ENCODE results near the gene PMEPA1.

The PMEPA1 gene

DNA sequence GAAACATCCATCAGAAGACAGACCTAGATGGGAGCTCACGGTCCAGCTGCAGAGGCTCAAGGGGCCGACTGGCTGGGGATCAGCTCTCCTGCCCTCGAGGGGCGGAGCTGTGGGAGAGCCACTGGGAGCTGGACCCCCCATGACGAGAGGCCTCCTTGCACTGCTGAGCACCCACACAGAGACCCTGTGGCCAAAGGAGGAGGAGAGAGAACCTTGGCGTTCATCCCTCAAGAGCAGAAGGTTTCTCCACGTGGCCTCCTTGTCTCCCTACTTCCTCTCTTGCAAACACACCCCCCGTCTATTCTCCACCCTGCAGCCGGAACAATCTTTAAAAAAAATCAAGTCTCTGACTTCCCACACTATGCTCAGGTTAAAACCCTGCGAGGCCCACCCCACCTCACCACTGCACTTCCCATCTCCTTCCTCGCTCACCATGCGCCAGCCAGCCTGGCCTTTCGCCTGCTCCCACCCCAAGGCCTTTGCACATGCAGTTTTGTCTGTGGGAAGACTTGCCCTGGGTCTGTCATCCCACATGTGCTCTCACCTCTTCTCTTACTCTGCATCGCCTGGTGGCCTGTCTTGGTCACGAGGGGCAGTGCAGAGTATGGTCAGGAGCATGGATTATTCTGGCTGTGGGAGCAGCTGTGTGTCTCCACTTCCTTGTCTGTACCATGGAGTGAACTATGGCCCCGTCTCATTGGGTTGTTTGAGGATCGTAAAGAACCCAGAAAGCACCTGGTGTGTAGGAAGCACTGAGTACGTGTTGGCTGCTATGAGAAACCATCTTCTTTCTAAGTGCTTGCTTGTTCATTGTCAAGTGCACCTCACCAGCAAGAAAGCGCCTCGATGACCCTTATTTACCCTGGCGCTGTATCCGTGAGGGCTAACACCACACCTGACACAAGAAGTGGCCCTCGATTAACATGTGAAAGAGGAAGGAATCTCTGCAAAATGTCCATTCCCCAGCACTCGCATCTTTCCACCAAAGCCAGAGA is 32.9 kb downstream of the PMEPA1 start:
- DNase-seq (ENCODE audit: low read depth) = no peak

DNA sequence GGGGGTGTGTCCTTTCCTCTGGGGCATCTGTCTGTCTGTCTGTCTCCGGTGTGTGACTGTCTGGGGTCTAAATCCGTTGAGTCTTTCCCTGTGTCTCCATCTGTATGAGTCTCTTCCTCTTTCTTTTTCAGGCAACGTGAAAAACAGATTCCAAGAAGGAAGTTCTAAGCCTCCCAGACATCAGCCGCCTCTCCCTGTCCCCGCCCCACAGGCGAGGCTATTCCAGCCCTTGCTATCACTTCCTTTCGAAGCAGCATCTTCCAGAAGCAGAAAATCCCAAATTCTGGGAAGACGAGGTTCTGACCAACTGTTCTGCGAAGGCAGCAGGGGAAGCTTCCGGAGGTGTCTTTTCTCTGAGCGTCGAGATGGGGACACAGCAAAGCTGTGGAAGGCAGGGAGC is 34.0 kb downstream of the PMEPA1 start:
- no peak for DNase-seq (ENCODE audit: low read depth)

DNA sequence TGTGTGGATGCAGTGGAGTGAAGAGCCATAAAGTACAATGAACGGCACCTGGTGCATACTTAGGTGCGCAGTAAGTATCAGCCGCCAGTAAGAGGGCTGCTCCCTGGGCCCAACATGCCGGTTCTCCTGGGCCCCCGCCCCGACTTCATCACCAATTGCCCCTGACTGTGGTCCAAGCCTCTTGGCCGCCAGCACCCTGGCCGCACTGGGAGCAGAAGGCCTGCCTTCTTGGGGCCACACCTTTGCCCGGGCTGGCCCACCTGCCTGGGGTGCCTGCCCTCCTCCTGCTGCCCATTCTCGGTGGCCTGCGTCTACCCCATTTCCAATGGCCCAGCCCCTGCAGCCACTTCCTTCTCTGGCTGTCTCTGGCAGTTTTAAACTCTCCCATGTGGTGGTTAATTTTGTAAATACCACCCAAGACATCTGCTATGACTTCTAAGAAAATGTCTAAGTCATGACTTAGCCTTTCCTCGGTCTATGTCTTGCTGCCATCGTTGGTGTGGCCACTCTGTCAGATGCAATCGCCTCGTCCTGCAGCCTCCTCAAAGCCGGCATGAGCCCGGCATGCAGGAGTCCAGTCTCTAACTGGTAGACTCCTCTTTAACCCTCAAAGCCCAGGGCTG is 36.8 kb downstream of the PMEPA1 start:
- no peak for DNase-seq (ENCODE audit: low read depth)

DNA sequence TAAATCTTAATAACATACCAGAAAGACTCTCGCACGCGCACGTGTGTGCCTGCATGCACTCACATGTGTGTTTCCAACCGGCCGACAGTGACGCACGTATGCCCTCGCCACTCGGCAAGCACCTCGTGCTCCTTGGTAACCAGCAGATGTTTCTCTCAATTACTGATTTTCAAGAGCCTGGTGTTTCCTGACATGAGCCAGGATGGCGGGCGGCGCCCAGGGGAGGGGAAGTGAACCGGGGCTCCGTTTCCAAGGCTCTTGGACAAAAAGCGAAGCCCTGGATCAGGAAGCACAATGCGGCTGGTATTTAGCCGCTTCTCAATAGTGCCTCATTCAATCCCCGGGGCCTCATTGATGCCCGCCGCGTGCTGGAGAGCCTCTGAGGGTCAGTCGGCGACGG is 37.7 kb downstream of the PMEPA1 start:
- DNase-seq (ENCODE audit: low read depth) = no peak

DNA sequence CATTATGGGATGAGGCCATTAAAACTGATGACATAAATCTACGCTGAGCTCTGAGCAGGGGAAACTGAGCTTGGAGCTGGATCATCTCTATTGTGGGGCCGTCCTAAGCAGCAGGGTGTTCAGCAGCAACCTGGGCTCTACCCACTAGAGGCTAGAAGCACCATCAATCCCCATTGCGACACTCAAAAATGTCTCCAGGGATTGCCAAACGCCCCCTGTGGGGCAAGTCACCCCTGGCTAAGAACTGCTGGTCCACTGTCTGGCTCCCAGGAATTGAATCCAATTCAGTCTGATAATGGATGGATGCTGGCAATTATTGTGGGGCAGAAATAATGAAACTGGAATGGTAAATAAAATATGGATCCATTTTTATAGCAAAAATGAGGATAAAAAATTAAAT is 38.2 kb downstream of the PMEPA1 start:
- DNase-seq (ENCODE audit: low read depth) = no peak

DNA sequence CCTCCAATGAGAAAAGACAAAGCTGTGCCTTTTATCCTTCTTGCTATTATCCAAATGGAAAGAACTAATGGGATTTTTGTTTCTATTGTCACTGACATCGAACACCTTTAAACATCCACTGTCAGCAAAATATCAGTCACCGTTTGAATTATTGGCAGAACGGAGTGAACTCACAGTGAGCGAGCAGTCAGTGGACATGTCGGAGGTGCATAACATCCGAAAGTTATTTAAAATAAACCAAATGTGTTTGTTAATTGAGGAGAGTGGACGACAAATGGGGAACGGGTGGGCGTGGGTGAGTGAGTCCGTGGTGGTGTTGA is 38.8 kb downstream of the PMEPA1 start:
- no peak for DNase-seq (ENCODE audit: low read depth)

DNA sequence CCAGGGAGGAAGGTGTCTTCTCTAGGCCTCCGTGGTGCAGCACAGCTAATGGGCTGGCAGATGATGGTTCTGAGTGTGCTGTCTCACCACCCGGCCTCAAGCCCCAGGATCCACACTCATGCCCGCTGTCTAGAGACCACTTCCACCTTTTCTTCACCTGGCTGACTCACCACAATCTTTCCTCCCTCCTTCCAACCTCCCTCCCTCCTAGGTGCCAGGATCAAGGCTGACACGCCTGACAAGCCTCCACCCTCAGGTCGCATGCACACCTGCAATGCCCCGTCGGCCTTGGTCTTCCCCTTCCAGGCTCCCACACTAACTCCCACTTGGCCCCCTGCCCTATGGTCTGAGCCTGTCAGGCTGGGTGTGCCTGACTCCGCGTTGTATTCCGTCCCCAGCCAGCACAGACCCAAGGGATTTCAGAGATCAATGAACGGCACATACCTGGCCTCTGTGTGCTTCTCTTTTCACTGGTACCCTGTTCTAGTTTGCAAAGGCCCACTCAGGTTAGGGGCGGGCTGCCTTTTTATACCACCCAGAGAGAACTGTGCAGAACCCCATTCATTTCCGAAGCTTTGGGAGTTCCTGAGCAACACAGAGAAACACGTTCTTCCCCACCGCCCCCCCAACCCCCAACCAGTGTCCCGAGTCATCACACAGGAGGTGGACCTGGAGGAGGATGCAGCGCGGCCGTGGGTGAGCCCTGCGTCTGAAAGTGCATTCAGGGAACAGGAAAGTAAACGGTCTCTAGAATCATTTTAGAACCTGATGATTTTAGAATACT is 39.3 kb downstream of the PMEPA1 start:
- no peak for DNase-seq (ENCODE audit: low read depth)

DNA sequence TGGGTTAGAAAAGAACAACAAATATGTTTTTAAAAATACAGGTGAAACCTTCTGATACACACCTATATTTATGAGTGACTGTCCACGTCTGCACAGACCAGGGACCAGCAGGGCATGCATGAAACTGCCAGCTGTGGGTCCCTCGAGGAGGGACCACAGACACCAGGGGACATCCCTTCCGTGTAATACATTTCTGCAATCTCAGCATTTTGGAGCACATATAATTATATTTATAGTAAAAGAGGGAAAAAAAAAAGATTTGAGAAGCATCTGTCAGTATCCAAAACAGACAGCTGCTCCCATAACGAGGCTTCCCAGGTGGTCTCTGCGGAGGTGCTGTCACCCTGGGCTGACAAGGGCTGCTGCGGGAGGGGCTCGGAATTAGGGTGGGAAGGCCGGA is 40.2 kb downstream of the PMEPA1 start:
- no peak for DNase-seq (ENCODE audit: low read depth)

DNA sequence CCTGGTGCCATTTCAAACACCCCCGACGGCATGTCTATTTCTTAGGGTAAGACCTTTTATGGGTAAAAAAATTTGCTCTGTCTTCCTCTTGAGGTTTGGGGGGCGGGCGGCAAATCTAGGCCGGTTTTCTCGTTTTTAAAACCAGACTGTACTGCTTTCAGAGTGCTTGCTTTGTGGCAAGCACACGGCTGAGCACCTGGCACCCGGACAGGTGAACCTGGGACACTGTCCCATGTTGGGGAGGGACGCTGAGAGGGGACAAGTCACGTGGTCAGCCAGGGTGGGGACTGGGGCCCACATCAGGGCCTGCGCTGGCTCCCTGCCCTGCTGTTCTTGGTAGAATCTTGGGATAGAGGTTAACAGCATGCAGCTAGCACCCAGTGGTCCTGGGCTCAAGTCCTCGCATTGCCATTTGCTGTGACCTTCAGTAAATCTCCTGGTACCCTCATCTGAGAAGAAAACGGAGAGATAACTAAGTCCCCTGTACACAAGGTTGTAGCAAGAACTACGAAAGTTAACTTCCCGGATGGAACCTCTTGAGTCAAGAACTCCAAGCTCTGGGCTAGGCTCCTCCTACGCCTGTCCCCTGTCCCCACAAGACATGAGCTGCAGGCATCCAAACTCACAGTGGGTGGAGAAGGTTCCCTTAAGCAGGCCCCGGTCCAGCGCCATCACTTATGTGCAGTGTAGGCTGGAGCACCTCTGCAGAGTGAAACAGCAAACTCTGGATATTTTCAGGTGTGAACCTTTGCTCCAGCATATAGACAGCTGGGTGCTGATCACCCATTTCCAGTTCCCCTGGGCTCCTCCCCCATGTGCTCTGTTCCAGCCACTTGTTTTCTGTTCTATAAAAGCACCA is 41.7 kb downstream of the PMEPA1 start:
- no peak for DNase-seq (ENCODE audit: low read depth)

DNA sequence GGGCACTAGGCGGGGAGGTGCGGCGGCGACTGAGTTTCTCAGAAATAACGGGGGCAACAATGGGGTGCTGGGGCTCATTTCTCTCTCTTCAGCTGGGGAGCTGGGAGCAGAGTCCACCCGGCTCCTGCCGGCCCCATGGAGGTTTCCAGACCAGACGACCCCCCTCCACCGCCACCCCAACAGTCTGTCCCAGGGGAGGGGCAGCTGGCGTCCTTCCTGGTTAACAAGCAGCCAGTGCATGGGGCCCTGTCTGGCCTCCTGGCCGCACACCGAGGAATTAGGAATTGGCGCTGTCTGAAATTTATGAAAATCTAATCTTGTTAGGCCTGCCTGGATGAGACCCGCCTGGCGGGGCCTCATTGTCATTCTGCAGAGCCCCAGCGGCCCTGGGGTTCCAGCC is 42.4 kb downstream of the PMEPA1 start:
- no peak for DNase-seq (ENCODE audit: low read depth)

DNA sequence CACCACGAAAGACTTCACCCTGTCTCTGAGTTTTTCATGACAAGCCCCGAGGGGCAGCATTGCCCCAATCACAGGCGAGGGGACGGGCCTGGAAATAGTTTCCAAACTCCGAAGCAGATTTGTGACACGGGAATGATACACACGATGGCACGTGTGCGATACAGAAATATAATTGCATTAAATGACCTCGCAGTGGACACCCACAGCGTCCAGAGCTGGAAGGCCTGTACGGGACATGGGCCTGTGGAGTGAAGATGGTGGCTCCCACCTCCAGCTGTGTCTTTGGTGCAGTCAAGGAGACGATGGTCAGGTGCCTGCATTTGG is 43.0 kb downstream of the PMEPA1 start:
- DNase-seq (ENCODE audit: low read depth) = no peak

DNA sequence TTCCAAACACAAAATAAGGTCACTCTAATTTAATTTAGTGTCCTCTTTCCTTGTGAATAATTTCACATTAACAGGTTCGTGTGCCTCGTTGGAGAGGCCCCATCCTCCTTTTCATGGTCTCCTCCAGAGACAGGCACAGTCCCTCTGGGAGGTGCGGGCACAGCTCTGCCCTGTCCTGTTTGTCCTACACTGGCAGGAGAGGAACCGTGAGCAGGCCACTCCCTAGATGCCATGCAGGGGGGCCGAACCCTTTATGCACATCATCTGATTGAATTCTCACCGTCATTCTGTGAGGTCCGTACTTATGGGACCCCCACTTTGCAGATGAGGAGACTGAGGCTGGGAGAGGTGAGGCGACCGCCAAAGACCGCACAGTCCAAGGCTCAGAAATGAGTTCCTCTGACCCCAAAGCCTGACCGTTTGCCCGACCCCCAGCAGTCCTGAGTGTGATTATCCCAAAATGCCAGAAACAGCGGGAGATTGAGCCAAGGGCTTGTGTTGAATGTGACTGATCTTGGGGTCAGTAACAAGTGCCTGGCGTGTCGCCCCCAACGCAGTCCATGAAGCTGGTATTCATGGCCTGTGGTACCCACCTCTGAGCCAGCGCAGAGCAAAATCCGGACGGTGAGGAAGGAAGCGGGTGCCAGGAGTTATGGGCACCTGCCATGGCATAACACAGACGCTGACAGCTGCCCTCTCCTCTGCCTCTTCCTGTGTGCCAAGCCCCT is 43.5 kb downstream of the PMEPA1 start:
- no peak for DNase-seq (ENCODE audit: low read depth)

DNA sequence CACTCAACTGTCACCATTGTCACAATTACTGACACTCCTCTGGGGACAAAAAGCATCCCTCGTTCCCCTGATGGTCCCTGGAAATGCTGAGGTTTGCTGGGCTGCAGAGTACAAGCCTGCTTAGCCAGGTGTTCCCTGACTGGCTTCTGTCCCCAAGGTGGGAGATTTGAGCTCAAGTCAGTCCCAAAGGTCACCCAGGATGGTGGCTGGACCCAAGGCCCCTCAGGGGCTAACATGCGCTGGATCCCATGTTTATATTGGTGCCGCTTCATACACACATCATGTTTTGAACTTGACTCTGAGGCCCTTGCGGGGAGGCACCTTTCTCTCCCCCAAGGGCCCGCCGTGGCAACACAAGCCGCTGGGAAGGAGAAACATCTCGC is 44.2 kb downstream of the PMEPA1 start:
- DNase-seq (ENCODE audit: low read depth) = no peak

DNA sequence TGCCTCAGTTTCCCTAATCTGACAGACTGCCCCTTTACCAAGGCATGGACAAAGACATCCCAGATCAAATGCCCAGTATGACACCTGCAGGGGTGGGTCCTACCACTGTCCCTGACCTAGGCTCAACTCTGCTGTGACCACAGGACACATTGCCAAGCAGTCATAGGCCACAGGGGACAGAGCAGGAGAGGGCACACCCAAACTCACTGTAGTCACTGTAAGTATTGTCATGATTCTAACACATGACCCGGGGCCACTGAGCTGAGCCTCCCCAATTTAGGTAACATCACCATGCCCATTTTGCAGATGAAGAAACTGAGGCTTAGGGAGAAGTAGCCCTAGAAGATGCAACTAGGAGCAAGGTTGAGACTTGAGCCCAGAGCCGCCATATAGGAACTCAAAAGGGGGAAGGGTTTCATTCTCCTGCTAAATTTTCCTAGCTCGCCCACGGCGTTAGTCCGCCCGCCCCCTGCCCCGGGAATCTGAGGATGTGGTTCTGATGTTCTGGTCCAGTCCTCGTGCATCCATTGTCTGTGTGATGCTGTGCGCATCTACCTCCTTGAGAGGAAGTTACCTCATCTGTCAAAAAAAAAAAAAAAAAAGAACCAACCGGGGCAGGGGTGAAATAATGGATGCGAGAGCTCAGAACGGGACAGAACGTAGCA is 44.8 kb downstream of the PMEPA1 start:
- no peak for DNase-seq (ENCODE audit: low read depth)

DNA sequence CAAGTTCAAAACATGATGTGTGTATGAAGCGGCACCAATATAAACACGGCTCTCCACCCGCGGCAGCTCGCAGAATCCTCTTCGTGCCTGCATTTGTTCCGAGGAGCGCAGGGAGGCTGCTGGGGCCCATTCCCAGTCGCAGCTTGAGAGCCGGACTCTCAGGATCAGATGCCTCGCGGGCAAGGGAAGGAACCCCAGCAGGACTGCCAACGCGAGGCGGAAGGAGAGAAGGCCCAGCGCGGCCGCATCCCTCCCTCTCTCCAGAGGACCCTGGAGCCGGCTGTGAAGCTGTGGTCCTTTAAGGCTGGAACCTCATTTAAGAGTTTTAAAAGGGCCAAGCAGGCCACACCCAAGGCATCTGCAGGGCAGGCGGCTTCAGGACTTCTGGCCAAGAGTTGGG is 45.3 kb downstream of the PMEPA1 start:
- DNase-seq (ENCODE audit: low read depth) = no peak

DNA sequence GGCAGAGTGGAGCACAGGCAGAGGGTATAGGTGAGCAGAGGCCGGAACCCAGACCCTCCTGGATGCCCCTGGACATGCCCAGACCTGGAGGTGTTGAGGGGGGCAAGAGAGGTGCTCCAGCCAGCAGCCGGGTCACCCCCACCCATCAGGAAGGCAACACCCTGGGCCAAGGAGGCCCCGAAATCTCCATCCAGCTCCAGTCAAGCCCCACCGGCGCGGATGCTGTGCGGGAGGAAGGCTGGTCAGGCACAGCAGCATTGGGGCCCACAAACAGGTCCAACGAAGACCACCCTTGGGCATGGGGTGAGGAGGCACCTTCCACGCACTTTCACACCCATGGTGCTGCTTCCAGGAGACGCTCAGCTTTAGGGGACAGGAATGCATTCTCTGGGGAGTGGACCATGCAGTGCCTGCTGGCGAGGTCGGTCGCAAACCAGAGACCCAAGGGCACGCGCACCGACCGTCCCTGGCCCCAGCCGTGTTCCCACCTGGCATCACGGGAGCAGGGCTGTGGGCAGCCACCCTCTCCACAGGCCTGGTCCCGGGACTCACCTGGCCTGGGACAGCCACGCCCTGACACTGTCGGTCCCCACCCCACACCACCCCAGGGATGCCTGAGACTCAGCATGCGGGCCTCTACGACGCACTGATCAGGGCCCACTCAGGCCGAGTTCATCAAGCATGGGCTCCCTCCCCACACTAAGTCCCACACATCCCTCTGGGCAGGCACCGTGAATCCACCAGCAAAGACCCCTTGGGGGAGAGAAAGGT is 45.9 kb downstream of the PMEPA1 start:
- DNase-seq (ENCODE audit: low read depth) = no peak

DNA sequence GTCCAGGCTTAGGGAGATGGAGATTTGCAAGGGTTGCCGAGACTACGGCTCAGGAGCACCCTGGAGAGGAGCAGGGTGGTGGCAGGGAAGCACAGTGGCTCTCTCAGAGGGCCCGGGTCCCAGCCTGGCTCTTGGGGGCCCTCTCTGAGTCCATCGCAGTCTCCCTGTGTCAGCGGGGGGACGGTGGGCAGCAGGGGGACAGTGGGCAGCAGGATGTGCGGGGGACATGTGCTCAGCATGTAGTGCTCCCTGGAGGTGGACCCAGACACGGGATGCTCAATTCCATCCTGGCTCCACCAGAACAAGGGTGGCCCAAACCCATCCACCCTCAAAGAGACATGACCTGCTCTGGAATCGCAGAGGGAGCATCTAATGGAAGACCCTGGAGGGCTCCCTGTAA is 46.6 kb downstream of the PMEPA1 start:
- no peak for DNase-seq (ENCODE audit: low read depth)

DNA sequence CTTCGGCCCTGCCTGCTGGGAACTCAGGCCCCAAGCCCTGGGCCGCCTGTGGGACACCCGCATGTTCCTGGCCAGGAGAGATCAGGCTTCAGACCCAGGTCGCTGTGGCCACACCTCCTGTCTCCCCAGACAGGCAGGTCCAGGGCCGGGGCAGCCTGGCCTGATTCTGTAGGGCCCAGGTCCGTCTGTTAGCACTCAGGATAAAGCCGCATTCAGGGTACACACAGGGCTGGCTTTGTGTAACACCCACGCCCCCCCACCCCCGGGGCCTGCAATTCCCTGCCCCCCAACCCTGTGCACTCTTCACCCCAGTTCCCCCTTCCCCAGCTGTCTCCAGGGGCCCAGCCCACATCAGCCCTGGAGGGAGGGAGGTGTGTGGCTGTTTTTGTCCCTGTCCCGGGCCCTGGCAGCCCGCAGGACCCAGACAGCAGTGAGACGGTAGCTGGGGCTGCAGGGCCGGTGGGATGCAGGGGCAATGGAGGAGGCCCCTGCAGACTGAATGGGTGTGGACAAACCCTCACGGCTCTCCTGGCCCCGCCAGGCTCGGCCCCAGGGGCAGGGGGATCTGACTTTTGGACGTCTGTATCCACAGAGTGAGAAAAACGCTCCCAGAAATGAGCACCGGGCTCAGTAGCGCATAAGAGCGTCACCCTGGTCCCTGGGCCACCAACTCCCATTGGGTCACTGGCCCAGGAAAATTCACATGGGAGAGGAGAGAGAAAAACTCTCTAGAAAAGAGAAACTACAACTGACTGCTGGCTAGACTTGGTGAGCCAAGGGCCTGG is 47.2 kb downstream of the PMEPA1 start:
- no peak for DNase-seq (ENCODE audit: low read depth)

DNA sequence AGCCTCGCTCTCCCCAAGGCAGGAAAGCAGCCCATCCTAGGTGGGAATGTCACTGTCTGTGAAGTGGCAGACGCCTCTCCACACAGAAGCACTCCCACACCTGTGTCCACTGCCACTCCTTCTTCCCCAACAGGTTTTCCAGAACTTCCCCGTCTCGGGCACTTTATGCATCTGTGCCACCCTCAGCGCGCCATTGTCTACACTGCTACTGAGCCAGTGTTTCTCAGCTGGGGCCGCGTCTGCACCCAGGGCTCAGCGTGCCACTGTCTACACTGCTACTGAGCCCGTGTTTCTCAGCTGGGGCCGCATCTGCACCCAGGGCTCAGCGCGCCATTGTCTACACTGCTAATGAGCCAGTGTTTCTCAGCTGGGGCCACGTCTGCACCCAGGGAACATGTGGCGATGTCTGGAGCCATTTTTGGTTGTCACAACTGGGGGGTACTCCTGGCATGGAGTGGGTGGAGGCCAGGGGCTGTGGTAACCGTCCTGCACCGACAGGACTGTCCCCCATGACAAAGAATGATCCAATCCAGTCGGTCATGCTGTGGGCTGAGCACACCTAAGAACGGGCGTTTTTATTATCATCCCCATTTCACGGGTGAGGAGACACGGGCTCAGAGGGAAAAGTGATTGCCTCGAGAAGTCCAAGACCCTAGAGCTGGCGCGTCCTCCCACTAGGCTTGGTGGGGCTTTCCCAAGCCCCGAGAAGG is 47.9 kb downstream of the PMEPA1 start:
- no peak for DNase-seq (ENCODE audit: low read depth)

Measured in stimulated activated CD8-positive, alpha-beta memory T cell treated with anti-CD3 and anti-CD28 coated beads, Interleukin-12 subunit alpha, Interleukin-12 subunit beta, amount 100 ng/mL, for 4 hours (primary cell).